NCI-H2171 (cell line): Measurements from ENCODE around the gene CT47A1.
"Not testable (repeated sequence)": the region's sequence is repeated elsewhere in the genome, so short reads cannot be mapped to it uniquely, and the experiment has no call there.

Experiments used
- DNase-seq: peaks from one replicate; lab custom pipeline; 2025; lab: John Stamatoyannopoulos, UW

Gene CT47A1

GRCh38 chrX:120985660-120986059, at the start of gene CT47A1:
CT47A1 (minus strand) TSS chrX:120985760; CDS start chrX:120985529, 231 bp downstream.
- DNase-seq: not testable (repeated sequence)

- no peak for DNase-seq
Measured at GRCh38 chrX:121032531-121032930, 47.0 kb upstream of the CT47A1 start.

GRCh38 chrX:121030083-121030482, 44.5 kb upstream of the CT47A1 start:
- DNase-seq: no peak

GRCh38 chrX:121028419-121028818, 42.9 kb upstream of the CT47A1 start:
- DNase-seq: no peak

GRCh38 chrX:121014826-121015225, 29.3 kb upstream of the CT47A1 start:
- no peak for DNase-seq

GRCh38 chrX:121013897-121014455, 28.4 kb upstream of the CT47A1 start:
- DNase-seq: no peak

- DNase-seq: no peak
Measured at GRCh38 chrX:121011254-121011653, 25.7 kb upstream of the CT47A1 start.

- no peak for DNase-seq
Measured at GRCh38 chrX:121010218-121010617, 24.7 kb upstream of the CT47A1 start.

GRCh38 chrX:121009764-121010163, 24.2 kb upstream of the CT47A1 start:
- DNase-seq: no peak

GRCh38 chrX:121008920-121009319, 23.4 kb upstream of the CT47A1 start:
- no peak for DNase-seq

GRCh38 chrX:121000589-121000988, 15.0 kb upstream of the CT47A1 start:
- no peak for DNase-seq

GRCh38 chrX:120999413-120999812, 13.9 kb upstream of the CT47A1 start:
- no peak for DNase-seq

GRCh38 chrX:120956500-120956899, 29.1 kb downstream of the CT47A1 start, which contains the start of gene CT47A7:
CT47A7 (minus strand) TSS chrX:120956600; CDS start chrX:120956345, 255 bp downstream.
- not testable (repeated sequence) for DNase-seq
